ENCODE results near the gene JPT2. TPM values are rescaled to one million over a fixed set of nuclear protein-coding genes. Genes with fewer than 3 reads are reported as not detected.

Gene JPT2
- total RNA-seq, 1 donor from 2014 or later: 22.4 TPM

DNA sequence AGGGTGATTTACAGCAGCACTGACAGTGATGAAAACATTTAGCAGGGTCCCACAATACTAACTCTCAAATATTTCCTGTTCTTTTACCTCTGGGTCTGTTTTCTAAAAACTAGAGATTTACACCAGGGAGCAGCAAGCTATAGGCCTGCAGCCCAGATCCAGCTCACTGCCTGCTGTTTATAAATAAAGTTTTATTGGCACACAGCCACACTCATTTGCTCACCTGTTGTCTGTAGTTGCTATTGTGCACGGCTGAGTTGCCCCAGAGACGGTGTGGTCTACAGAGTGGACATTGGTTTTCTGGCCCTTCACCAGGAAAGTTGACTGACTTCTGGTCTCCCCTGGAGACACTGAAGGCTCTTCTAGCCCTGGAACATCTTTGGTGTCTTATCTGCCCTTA, 16.3 kb upstream of the JPT2 start:
- no peak overlapping the region for H3K4me3 ChIP-seq (ENCODE audit: low read length in 3 of 3)
- no peaks in the 10 kb centered on the region for H3K4me1 ChIP-seq (ENCODE audit: control insufficient read depth in 3 of 3, insufficient read depth in 3 of 3, low read length in 3 of 3)
- no peaks in the 10 kb centered on the region for H3K9me3 ChIP-seq (ENCODE audit: control insufficient read depth in 3 of 3, low read length in 3 of 3)
- H3K27ac ChIP-seq (ENCODE audit: low read depth, low read length): no peak overlapping the region
- no peak overlapping the region for H3K9ac ChIP-seq (ENCODE audit: low read depth in 1 of 3, low read length in 3 of 3)
- peaks cover 63 to 76% (median 68%) of the 10 kb centered on the region in 3 donors for H3K36me3 ChIP-seq (ENCODE audit: control insufficient read depth in 3 of 3, insufficient read depth in 3 of 3, low read length in 3 of 3)
- no peaks in the 10 kb centered on the region for H3K27me3 ChIP-seq (ENCODE audit: control insufficient read depth in 3 of 3, insufficient read depth in 3 of 3, low read length in 3 of 3)

DNA sequence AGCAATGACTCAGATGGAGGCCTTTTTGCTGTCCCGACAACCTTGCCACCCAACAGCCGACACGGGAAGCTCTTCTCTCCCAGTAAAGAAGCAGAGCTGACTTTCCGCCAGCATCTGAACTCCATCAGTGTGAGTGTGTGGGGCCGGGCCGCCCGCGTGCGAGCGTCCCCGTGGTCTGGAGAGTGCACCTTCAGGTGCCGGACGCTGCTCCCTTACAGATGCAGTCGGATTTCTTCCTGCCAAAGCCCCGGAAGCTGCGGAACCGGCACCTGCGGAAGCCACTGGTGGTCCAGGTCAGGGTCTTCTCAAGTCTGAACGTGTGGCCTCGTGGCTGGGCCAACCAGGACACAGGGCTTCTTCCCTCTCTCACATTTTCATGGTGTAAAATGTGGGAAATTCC, 15.5 kb upstream of the JPT2 start:
- H3K4me3 ChIP-seq (ENCODE audit: low read length in 3 of 3): no peak overlapping the region
- H3K36me3 ChIP-seq (ENCODE audit: control insufficient read depth in 3 of 3, insufficient read depth in 3 of 3, low read length in 3 of 3): peaks cover 61 to 76% (median 69%) of the 10 kb centered on the region in 3 donors

DNA sequence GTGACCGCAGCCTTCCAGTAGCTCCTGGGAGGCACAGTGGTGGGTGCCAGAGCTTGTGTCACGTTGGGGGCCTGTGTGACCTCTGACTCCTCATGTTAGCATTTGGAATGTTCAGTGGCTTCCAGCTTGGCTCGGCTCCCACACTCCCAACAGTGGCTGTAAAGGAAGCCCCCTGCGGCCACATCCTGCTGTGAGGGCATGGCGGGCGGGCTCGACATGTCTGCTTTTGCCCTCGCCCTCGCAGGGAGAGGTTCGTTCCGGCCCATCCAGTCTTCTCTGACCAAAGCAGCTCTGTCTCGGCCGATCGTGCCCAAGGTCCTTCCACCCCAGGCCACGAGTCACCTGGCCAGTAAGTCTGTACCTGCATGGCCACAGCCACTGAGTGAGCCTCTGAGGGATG, 12.2 kb upstream of the JPT2 start:
- peaks cover 77 to 84% (median 80%) of the 10 kb centered on the region in 3 donors for H3K36me3 ChIP-seq (ENCODE audit: control insufficient read depth in 3 of 3, insufficient read depth in 3 of 3, low read length in 3 of 3)
- no peaks in the 10 kb centered on the region for H3K27me3 ChIP-seq (ENCODE audit: control insufficient read depth in 3 of 3, insufficient read depth in 3 of 3, low read length in 3 of 3)
- H3K4me1 ChIP-seq (ENCODE audit: control insufficient read depth in 3 of 3, insufficient read depth in 3 of 3, low read length in 3 of 3): no peaks in the 10 kb centered on the region
- no peaks in the 10 kb centered on the region for H3K9me3 ChIP-seq (ENCODE audit: control insufficient read depth in 3 of 3, low read length in 3 of 3)
- no peak overlapping the region for H3K9ac ChIP-seq (ENCODE audit: low read depth in 1 of 3, low read length in 3 of 3)
- H3K27ac ChIP-seq (ENCODE audit: low read depth, low read length): no peak overlapping the region
- no peak overlapping the region for H3K4me3 ChIP-seq (ENCODE audit: low read length in 3 of 3)

More for the DNA sequence above, 15.5 kb upstream of the JPT2 start:
- no peaks in the 10 kb centered on the region for H3K9me3 ChIP-seq (ENCODE audit: control insufficient read depth in 3 of 3, low read length in 3 of 3)
- H3K9ac ChIP-seq (ENCODE audit: low read depth in 1 of 3, low read length in 3 of 3): no peak overlapping the region
- H3K27me3 ChIP-seq (ENCODE audit: control insufficient read depth in 3 of 3, insufficient read depth in 3 of 3, low read length in 3 of 3): no peaks in the 10 kb centered on the region
- H3K4me1 ChIP-seq (ENCODE audit: control insufficient read depth in 3 of 3, insufficient read depth in 3 of 3, low read length in 3 of 3): no peaks in the 10 kb centered on the region
- no peak overlapping the region for H3K27ac ChIP-seq (ENCODE audit: low read depth, low read length)

DNA sequence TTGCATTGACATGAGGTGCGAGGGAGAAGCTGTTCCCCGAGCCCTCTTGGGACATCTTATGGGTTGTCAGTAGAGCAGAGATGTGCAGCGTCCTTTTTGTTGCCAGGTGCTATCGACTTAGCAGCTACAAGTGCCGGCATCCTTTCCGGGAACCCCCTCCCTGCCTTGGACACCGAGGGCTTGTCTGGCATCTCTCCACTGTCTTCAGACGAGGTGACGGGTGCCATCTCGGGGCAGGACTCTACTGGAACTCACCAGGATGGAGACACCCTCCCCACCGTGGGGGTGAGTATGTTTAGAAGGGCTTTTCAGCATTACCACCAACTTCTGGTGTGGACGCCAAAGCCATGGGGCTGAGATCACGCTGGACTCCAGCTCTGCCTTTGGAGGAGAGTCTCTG, 11.8 kb upstream of the JPT2 start:
- Histone ChIP-seq H3K27ac (ENCODE audit: low read depth, low read length) (no peak overlapping the region), H3K27me3 (ENCODE audit: control insufficient read depth in 3 of 3, insufficient read depth in 3 of 3, low read length in 3 of 3) (no peaks in the 10 kb centered on the region), H3K36me3 (ENCODE audit: control insufficient read depth in 3 of 3, insufficient read depth in 3 of 3, low read length in 3 of 3) (peaks cover 82 to 89% (median 85%) of the 10 kb centered on the region in 3 donors), H3K9me3 (ENCODE audit: control insufficient read depth in 3 of 3, low read length in 3 of 3) (no peaks in the 10 kb centered on the region), H3K4me1 (ENCODE audit: control insufficient read depth in 3 of 3, insufficient read depth in 3 of 3, low read length in 3 of 3) (no peaks in the 10 kb centered on the region), H3K4me3 (ENCODE audit: low read length in 3 of 3) (no peak overlapping the region), H3K9ac (ENCODE audit: low read depth in 1 of 3, low read length in 3 of 3) (no peak overlapping the region)

DNA sequence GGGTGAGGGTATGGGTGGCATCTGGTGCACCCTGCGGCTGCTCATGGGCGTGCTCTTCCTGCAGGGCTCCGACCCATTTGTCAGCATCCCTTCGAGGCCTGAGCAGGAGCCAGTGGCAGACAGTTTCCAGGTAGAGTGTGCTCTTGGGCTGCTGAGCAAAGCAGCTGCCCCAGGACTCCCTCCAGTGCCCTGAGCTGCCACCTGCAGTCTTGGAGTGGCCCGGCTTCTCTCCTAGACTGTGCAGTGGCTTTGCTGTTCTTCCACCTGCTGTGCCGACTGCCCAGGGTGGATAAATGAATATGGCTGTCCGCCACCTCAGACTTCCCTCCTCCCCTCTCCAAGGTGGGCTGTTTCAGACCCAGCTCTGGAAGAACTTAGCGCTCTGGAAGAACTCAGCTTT, 10.8 kb upstream of the JPT2 start:
- H3K4me3 ChIP-seq (ENCODE audit: low read length in 3 of 3): no peak overlapping the region
- no peak overlapping the region for H3K9ac ChIP-seq (ENCODE audit: low read depth in 1 of 3, low read length in 3 of 3)
- no peaks in the 10 kb centered on the region for H3K4me1 ChIP-seq (ENCODE audit: control insufficient read depth in 3 of 3, insufficient read depth in 3 of 3, low read length in 3 of 3)
- H3K27ac ChIP-seq (ENCODE audit: low read depth, low read length): no peak overlapping the region
- no peaks in the 10 kb centered on the region for H3K27me3 ChIP-seq (ENCODE audit: control insufficient read depth in 3 of 3, insufficient read depth in 3 of 3, low read length in 3 of 3)
- peaks cover 84 to 91% (median 90%) of the 10 kb centered on the region in 3 donors for H3K36me3 ChIP-seq (ENCODE audit: control insufficient read depth in 3 of 3, insufficient read depth in 3 of 3, low read length in 3 of 3)
- no peaks in the 10 kb centered on the region for H3K9me3 ChIP-seq (ENCODE audit: control insufficient read depth in 3 of 3, low read length in 3 of 3)

DNA sequence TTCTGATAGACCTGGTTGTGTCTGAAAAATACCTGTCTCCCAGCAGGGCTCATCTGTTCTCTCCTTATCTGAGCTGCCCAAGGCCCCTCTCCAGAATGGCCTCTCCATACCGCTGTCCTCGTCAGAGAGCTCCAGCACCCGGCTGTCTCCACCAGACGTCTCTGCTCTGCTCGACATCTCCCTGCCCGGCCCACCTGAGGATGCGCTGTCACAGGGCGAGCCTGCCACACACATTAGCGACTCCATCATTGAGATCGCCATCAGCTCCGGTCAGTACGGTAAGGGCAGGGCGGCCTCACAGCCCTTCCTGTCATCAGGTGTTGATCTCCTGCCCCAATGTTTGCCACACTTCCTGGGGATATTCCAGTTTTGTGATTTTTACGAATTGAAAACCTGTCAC, 10.2 kb upstream of the JPT2 start:
- Histone ChIP-seq H3K36me3 (ENCODE audit: control insufficient read depth in 3 of 3, insufficient read depth in 3 of 3, low read length in 3 of 3) (peaks cover 83 to 91% (median 90%) of the 10 kb centered on the region in 3 donors), H3K4me3 (ENCODE audit: low read length in 3 of 3) (no peak overlapping the region), H3K27ac (ENCODE audit: low read depth, low read length) (no peak overlapping the region), H3K9me3 (ENCODE audit: control insufficient read depth in 3 of 3, low read length in 3 of 3) (no peaks in the 10 kb centered on the region), H3K9ac (ENCODE audit: low read depth in 1 of 3, low read length in 3 of 3) (no peak overlapping the region), H3K4me1 (ENCODE audit: control insufficient read depth in 3 of 3, insufficient read depth in 3 of 3, low read length in 3 of 3) (no peaks in the 10 kb centered on the region), H3K27me3 (ENCODE audit: control insufficient read depth in 3 of 3, insufficient read depth in 3 of 3, low read length in 3 of 3) (no peaks in the 10 kb centered on the region)

DNA sequence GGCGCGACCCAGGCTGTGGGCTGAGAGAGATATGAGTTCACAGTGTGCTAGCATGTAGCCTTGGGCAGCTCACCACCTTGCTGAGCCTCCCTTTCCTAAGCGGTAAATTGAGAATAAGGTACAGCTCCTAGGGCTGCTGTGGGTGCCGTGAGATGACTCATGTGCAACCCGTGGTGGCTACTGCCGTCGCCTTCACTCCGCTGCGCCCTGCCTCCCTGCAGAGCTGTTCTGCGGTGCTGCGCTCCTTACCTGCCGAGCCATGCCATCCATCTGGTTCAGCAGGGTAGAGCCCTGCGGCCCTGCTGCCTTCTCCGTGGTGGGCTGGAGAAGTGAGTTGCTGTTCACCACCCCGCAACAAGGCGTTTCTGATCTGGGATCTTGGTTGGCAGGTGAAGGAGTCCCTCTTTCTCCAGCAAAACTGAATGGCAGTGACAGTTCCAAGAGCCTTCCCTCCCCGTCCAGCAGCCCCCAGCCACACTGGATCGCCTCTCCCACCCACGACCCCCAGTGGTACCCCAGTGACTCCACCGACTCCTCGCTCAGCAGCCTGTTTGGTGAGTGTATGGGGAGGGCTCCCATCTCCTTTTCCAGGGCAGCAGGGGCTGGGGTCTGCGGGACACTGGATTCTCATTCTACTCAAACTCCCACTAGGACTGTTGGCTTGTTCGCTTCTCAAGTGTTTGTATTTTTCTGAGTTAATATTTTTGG, 9.3 kb upstream of the JPT2 start:
- H3K36me3 ChIP-seq (ENCODE audit: control insufficient read depth in 3 of 3, insufficient read depth in 3 of 3, low read length in 3 of 3): peaks cover 86 to 89% (median 86%) of the 10 kb centered on the region in 3 donors
- no peak overlapping the region for H3K9ac ChIP-seq (ENCODE audit: low read depth in 1 of 3, low read length in 3 of 3)
- no peak overlapping the region for H3K27ac ChIP-seq (ENCODE audit: low read depth, low read length)
- H3K4me3 ChIP-seq (ENCODE audit: low read length in 3 of 3): no peak overlapping the region
- no peaks in the 10 kb centered on the region for H3K9me3 ChIP-seq (ENCODE audit: control insufficient read depth in 3 of 3, low read length in 3 of 3)
- H3K27me3 ChIP-seq (ENCODE audit: control insufficient read depth in 3 of 3, insufficient read depth in 3 of 3, low read length in 3 of 3): no peaks in the 10 kb centered on the region
- no peaks in the 10 kb centered on the region for H3K4me1 ChIP-seq (ENCODE audit: control insufficient read depth in 3 of 3, insufficient read depth in 3 of 3, low read length in 3 of 3)

DNA sequence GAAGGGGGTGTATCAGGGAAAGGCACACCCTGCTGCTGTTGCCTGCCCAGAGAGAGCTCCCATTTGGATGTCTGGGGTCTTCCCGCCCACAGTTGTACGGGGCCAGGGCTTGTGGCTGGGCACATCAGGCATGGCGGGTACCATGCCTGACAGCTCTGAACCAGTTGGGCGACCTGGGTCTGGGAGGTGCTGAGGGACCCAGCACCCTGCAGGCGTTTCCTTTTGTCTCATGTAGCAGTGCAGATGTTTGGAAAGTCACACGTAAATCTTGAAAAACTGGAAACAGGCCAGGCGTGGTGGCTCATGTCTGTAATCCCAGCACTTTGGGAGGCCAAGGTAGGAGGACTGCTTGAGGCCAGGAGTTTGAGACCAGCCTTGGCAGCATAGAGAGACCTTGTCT, 8.4 kb upstream of the JPT2 start:
- Histone ChIP-seq H3K9ac (ENCODE audit: low read depth in 1 of 3, low read length in 3 of 3) (no peak overlapping the region), H3K4me1 (ENCODE audit: control insufficient read depth in 3 of 3, insufficient read depth in 3 of 3, low read length in 3 of 3) (no peaks in the 10 kb centered on the region), H3K4me3 (ENCODE audit: low read length in 3 of 3) (no peak overlapping the region), H3K27me3 (ENCODE audit: control insufficient read depth in 3 of 3, insufficient read depth in 3 of 3, low read length in 3 of 3) (no peaks in the 10 kb centered on the region), H3K36me3 (ENCODE audit: control insufficient read depth in 3 of 3, insufficient read depth in 3 of 3, low read length in 3 of 3) (peaks cover 90% of the 10 kb centered on the region in 3 donors), H3K27ac (ENCODE audit: low read depth, low read length) (no peak overlapping the region), H3K9me3 (ENCODE audit: control insufficient read depth in 3 of 3, low read length in 3 of 3) (no peaks in the 10 kb centered on the region)

DNA sequence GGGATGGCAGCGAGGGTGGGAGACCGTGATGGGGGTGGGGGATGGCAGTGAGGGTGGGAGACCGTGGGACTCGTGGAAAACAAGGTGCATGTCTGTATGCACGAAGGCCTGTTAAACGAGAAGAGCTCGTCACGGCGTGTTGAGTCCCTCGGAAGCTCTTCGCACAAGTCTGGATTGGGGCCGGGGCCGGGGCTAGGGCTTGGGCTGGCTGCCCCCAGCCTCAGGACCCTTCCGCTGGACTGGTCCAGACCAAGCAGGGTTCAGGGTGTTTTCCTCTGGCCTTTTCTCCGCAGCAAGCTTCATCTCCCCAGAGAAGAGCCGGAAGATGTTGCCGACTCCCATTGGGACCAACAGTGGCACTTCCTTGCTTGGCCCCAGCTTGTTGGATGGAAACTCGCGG, 7.7 kb upstream of the JPT2 start:
- peaks cover 90% of the 10 kb centered on the region in 3 donors for H3K36me3 ChIP-seq (ENCODE audit: control insufficient read depth in 3 of 3, insufficient read depth in 3 of 3, low read length in 3 of 3)
- no peak overlapping the region for H3K27ac ChIP-seq (ENCODE audit: low read depth, low read length)
- H3K4me3 ChIP-seq (ENCODE audit: low read length in 3 of 3): no peak overlapping the region
- H3K9ac ChIP-seq (ENCODE audit: low read depth in 1 of 3, low read length in 3 of 3): no peak overlapping the region
- no peaks in the 10 kb centered on the region for H3K27me3 ChIP-seq (ENCODE audit: control insufficient read depth in 3 of 3, insufficient read depth in 3 of 3, low read length in 3 of 3)
- no peaks in the 10 kb centered on the region for H3K9me3 ChIP-seq (ENCODE audit: control insufficient read depth in 3 of 3, low read length in 3 of 3)
- no peaks in the 10 kb centered on the region for H3K4me1 ChIP-seq (ENCODE audit: control insufficient read depth in 3 of 3, insufficient read depth in 3 of 3, low read length in 3 of 3)

DNA sequence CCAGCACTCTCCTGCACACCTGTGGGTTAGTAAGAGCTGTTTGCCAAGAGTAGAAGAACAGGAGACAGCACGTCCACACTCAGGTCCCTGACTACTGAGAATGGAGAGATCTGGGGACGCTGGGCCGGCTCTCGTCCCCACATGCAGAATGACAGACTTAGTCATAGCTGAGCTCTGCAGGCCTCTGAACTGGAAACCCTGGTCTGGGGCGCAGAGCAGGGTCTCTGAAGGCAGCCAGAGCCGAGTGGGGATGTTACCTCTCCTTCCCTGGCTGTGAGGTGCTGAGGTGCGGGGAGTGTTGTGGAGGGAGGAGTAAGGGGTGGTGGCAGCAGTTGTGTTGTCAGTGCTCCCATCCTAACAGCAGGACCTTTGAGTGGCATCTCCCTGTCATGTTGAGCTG, 7.2 kb upstream of the JPT2 start:
- Histone ChIP-seq H3K27me3 (ENCODE audit: control insufficient read depth in 3 of 3, insufficient read depth in 3 of 3, low read length in 3 of 3) (no peaks in the 10 kb centered on the region), H3K4me1 (ENCODE audit: control insufficient read depth in 3 of 3, insufficient read depth in 3 of 3, low read length in 3 of 3) (no peaks in the 10 kb centered on the region), H3K9me3 (ENCODE audit: control insufficient read depth in 3 of 3, low read length in 3 of 3) (no peaks in the 10 kb centered on the region), H3K27ac (ENCODE audit: low read depth, low read length) (no peak overlapping the region), H3K9ac (ENCODE audit: low read depth in 1 of 3, low read length in 3 of 3) (no peak overlapping the region), H3K4me3 (ENCODE audit: low read length in 3 of 3) (no peak overlapping the region), H3K36me3 (ENCODE audit: control insufficient read depth in 3 of 3, insufficient read depth in 3 of 3, low read length in 3 of 3) (peaks cover 87 to 90% (median 89%) of the 10 kb centered on the region in 3 donors)

Measured in skeletal muscle tissue (tissue), 4 donors.